ENCODE measurements around the gene IVNS1ABP. TPM values are rescaled to one million over a fixed set of nuclear protein-coding genes. Genes with fewer than 3 reads are reported as not detected.
A peak's percentile ranks its signal among the peaks of the same experiment; 100 is the strongest.

Gene IVNS1ABP
- total and polyA plus RNA-seq, 9 of the 15 experiments (the other 6 are each of a cell fraction or from before 2014, with no cell fraction given) = 30.6 to 126 (median 77.7) TPM

DNA sequence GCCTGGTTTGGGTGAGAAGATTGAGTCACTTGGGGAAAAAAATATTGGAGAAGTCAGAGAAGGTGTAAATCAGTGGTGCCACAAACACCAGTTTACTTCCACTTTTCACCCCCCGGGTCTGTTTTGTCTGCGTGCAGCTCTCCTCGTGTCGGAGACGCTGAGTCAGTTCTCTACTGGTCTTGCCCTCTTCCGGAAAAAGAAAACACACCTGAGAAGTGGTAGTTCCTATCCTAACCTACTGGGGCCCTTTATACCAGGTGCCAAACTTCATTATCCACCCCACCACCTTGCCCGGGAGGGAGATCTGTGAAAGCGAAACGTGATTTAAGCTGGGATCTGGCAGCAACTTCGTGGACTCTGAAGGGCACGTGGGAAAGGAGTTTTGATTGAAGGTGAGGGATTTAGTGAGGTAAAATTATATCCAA lies 855 bp upstream of the IVNS1ABP start (continued):
- TF ChIP-seq TCFL5 (CRISPR knock-in tag; conservative IDR thresholded peaks at IDR 0.05) = no peak
- TF ChIP-seq, protein P1, sequence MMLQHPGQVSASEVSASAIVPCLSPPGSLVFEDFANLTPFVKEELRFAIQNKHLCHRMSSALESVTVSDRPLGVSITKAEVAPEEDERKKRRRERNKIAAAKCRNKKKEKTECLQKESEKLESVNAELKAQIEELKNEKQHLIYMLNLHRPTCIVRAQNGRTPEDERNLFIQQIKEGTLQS (IDR thresholded peaks at IDR 0.05) = 0 out of 2 replicates have a peak, but pooled peaks have one; percentile 17
- TF ChIP-seq, protein P1 (CRISPR knock-in tag; conservative IDR thresholded peaks at IDR 0.05) = no peak
- TF ChIP-seq EP300 (IDR thresholded peaks at IDR 0.05; ENCODE audit: low read length) = no peak
- no peak for TF ChIP-seq DIDO1 (tag; IDR thresholded peaks at IDR 0.05; ENCODE audit: low read depth)
- TF ChIP-seq TEAD2 (tag; IDR thresholded peaks at IDR 0.05) = no peak
- TF ChIP-seq GABPA (tag; conservative IDR thresholded peaks at IDR 0.05; ENCODE audit: low read depth) = no peak
- no peak for TF ChIP-seq CBFA2T2 (conservative IDR thresholded peaks at IDR 0.05)
- TF ChIP-seq ZNF175 (CRISPR knock-in tag; IDR thresholded peaks at IDR 0.05; ENCODE audit: low read depth) = 0 out of 2 replicates have a peak, but pooled peaks have one; percentile 26
- no peak for TF ChIP-seq RBBP5 (IDR thresholded peaks at IDR 0.05; ENCODE audit: borderline replicate concordance, insufficient read depth, low read length, poor library complexity, severe bottlenecking)
- TF ChIP-seq ATF6 (CRISPR knock-in tag; IDR thresholded peaks at IDR 0.05) = no peak
- no peak for TF ChIP-seq SAFB (IDR thresholded peaks at IDR 0.05; ENCODE audit: borderline replicate concordance, low read depth, low read length)
- no peak for TF ChIP-seq MCM2 (IDR thresholded peaks at IDR 0.05; ENCODE audit: low read depth)
- no peak for TF ChIP-seq WHSC1 (IDR thresholded peaks at IDR 0.05; ENCODE audit: low read length)
- no peak for TF ChIP-seq PTTG1 (tag; IDR thresholded peaks at IDR 0.05; ENCODE audit: low read depth)
- no peak for TF ChIP-seq NBN (IDR thresholded peaks at IDR 0.05; ENCODE audit: low read depth)
- TF ChIP-seq, protein P2, sequence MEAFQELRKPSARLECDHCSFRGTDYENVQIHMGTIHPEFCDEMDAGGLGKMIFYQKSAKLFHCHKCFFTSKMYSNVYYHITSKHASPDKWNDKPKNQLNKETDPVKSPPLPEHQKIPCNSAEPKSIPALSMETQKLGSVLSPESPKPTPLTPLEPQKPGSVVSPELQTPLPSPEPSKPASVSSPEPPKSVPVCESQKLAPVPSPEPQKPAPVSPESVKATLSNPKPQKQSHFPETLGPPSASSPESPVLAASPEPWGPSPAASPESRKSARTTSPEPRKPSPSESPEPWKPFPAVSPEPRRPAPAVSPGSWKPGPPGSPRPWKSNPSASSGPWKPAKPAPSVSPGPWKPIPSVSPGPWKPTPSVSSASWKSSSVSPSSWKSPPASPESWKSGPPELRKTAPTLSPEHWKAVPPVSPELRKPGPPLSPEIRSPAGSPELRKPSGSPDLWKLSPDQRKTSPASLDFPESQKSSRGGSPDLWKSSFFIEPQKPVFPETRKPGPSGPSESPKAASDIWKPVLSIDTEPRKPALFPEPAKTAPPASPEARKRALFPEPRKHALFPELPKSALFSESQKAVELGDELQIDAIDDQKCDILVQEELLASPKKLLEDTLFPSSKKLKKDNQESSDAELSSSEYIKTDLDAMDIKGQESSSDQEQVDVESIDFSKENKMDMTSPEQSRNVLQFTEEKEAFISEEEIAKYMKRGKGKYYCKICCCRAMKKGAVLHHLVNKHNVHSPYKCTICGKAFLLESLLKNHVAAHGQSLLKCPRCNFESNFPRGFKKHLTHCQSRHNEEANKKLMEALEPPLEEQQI (IDR thresholded peaks at IDR 0.05) = no peak
- no peak for TF ChIP-seq TRIM24 (IDR thresholded peaks at IDR 0.05)
- no peak for TF ChIP-seq MECOM (CRISPR knock-in tag; IDR thresholded peaks at IDR 0.05)
- no peak for TF ChIP-seq NUFIP1 (IDR thresholded peaks at IDR 0.05; ENCODE audit: partially characterized antibody)
- no peak for TF ChIP-seq ESRRB (CRISPR knock-in tag; IDR thresholded peaks at IDR 0.05; ENCODE audit: borderline replicate concordance)
- TF ChIP-seq ELF4 (CRISPR knock-in tag; IDR thresholded peaks at IDR 0.05) = no peak
- no peak for TF ChIP-seq LEF1 (IDR thresholded peaks at IDR 0.05)
